RWPE2 (cell line): Measurements from ENCODE around the gene MATCAP1.

Experiments
- ATAC-seq: fragments of 200-7000 bp; cut with Tn5 transposase; 3 replicates; pipeline ENCODE4 v1.9.1; 2021; ENCODE audit warnings: low read depth
- DNase-seq: peaks from one replicate; pipeline ENCODE4 v3.0.0-alpha.2; 2020; ENCODE audit warnings: low spot score
- H3K27ac ChIP-seq: fragments of 450-650 bp; 2 replicates; pipeline ENCODE4 v1.5.1; 2017; ENCODE audit warnings: mild to moderate bottlenecking; ENCODE audit not compliant: poor library complexity, severe bottlenecking
- H3K27me3 ChIP-seq: fragments of 250-450 bp; sonication (Bioruptor Pico); 2 replicates; pipeline ENCODE4 v1.5.1; 2021; ENCODE audit warnings: mild to moderate bottlenecking, moderate library complexity; ENCODE audit not compliant: insufficient read depth, poor library complexity, severe bottlenecking
- H3K36me3 ChIP-seq: fragments of 250-450 bp; sonication (Bioruptor Pico); 2 replicates; pipeline ENCODE4 v1.5.1; 2020; ENCODE audit warnings: low read depth, mild to moderate bottlenecking, moderate library complexity
- H3K4me1 ChIP-seq: fragments of 250-450 bp; sonication (Bioruptor Pico); 2 replicates; pipeline ENCODE4 v1.5.1; 2021; ENCODE audit warnings: mild to moderate bottlenecking, moderate library complexity; ENCODE audit not compliant: insufficient read depth, poor library complexity, severe bottlenecking
- H3K4me3 ChIP-seq: fragments of 250-450 bp; sonication (Bioruptor Pico); 2 replicates; pipeline ENCODE4 v1.5.1; 2021; ENCODE audit warnings: mild to moderate bottlenecking, moderate library complexity; ENCODE audit not compliant: severe bottlenecking
- H3K9me3 ChIP-seq: fragments of 250-450 bp; sonication (Bioruptor Pico); 2 replicates; pipeline ENCODE4 v1.5.1; 2021; ENCODE audit warnings: mild to moderate bottlenecking, moderate library complexity; ENCODE audit not compliant: severe bottlenecking
- CTCF ChIP-seq: fragments of 450-650 bp; IDR thresholded peaks from one replicate; pipeline ENCODE4 v1.5.1; 2017; ENCODE audit warnings: mild to moderate bottlenecking, moderate library complexity; ENCODE audit not compliant: poor library complexity, severe bottlenecking

Gene MATCAP1

GRCh38 chr16:67150047-67150832 lies 33.5 kb downstream of the MATCAP1 start:
- Histone ChIP-seq H3K36me3 (peaks cover 29% of the 10 kb centered on the region), H3K4me3 (peak overlapping the region; percentile 57), H3K4me1 (no peaks in the 10 kb centered on the region), H3K27me3 (no peaks in the 10 kb centered on the region), H3K27ac (peak overlapping the region; percentile 42), H3K9me3 (no peaks in the 10 kb centered on the region)
- TF ChIP-seq CTCF, result no peak
- ATAC-seq (peak; percentile 47), DNase-seq (no peak)

- Histone ChIP-seq H3K27ac (no peak overlapping the region), H3K4me1 (no peaks in the 10 kb centered on the region), H3K36me3 (peaks cover 36% of the 10 kb centered on the region), H3K27me3 (no peaks in the 10 kb centered on the region), H3K9me3 (no peaks in the 10 kb centered on the region), H3K4me3 (peak overlapping the region; percentile 57)
- no peak for ATAC-seq
- no peak for DNase-seq
- TF ChIP-seq CTCF, result no peak
Measured at GRCh38 chr16:67149276-67150046, 34.3 kb downstream of the MATCAP1 start.

- DNase-seq, result no peak
- Histone ChIP-seq H3K9me3 (no peaks in the 10 kb centered on the region), H3K36me3 (peaks cover 39% of the 10 kb centered on the region), H3K4me3 (no peak overlapping the region), H3K4me1 (no peaks in the 10 kb centered on the region), H3K27me3 (no peaks in the 10 kb centered on the region), H3K27ac (no peak overlapping the region)
- no peak for ATAC-seq
- no peak for TF ChIP-seq CTCF
Measured at GRCh38 chr16:67148656-67149275, 35.0 kb downstream of the MATCAP1 start.

GRCh38 chr16:67148221-67148620 lies 35.5 kb downstream of the MATCAP1 start:
- no peaks in the 10 kb centered on the region for H3K9me3 ChIP-seq
- no peak for DNase-seq
- H3K27me3 ChIP-seq, result no peaks in the 10 kb centered on the region
- no peak for ATAC-seq
- no peak overlapping the region for H3K4me3 ChIP-seq
- no peak for TF ChIP-seq CTCF
- H3K36me3 ChIP-seq, result peaks cover 44% of the 10 kb centered on the region
- peak overlapping the region; percentile 9 for H3K27ac ChIP-seq
- no peaks in the 10 kb centered on the region for H3K4me1 ChIP-seq
